Measurements from ENCODE around the gene HOTAIR. TPM values are rescaled to one million over a fixed set of nuclear protein-coding genes. Genes with fewer than 3 reads are reported as not detected.
A peak's percentile ranks its signal among the peaks of the same experiment; 100 is the strongest.

The HOTAIR gene
- total RNA-seq, 1 experiment from 2014 or later, result 7.9 TPM

GRCh38 chr12:53996240-53997203 lies 21.8 kb upstream of the HOTAIR start:
- Histone ChIP-seq H3K27me3 (ENCODE audit: insufficient read depth, low read depth) (no peaks in the 10 kb centered on the region), H3K27ac (peak overlapping the region; percentile 89), H3K79me2 (ENCODE audit: low read depth) (peaks cover 12% of the 10 kb centered on the region; the same call in 1 of the 2 replicates), H3K4me2 (peak overlapping the region; percentile 79), H3F3A (ENCODE audit: insufficient read depth, low read depth) (peaks cover 14% of the 10 kb centered on the region; the same call in 1 of the 2 replicates), H2AFZ (peak overlapping the region; percentile 98), H3K9me3 (ENCODE audit: insufficient read depth, low read depth) (no peaks in the 10 kb centered on the region), H4K20me1 (ENCODE audit: insufficient read depth) (no peaks in the 10 kb centered on the region), H3K9me2 (ENCODE audit: insufficient read depth) (no peaks in the 10 kb centered on the region), H3K36me3 (ENCODE audit: low read depth) (no peaks in the 10 kb centered on the region), H3K4me1 (replicated peaks; ENCODE audit: insufficient read depth) (peaks cover 19% of the 10 kb centered on the region; the same call in 1 of the 2 replicates), H3K4me3 (peak overlapping the region; percentile 86)
- TSS peak; percentile 82 for BruUV-seq (replicated peaks)
- POLR2A ChIA-PET (ENCODE audit: unreplicated experiment), result no interaction called here
- TF ChIP-seq CTCF (conservative IDR thresholded peaks at IDR 0.05) (no peak), EZH2 (IDR thresholded peaks at IDR 0.05; ENCODE audit: low read depth) (no peak)
- DNase-seq, result no peak
- CTCF ChIA-PET, result interaction anchor here (0.6 to 1.2 kb wide), 3 partner anchors 231 to 374 kb away, joined by 3 read pairs; no protein-coding TSS in a partner anchor
- intact Hi-C loops (cut with micrococcal nuclease; ENCODE audit: unreplicated experiment), result no loop called here

GRCh38 chr12:53995378-53996239 lies 20.9 kb upstream of the HOTAIR start:
- peak overlapping the region; percentile 86 for H3K4me3 ChIP-seq
- no peaks in the 10 kb centered on the region for H4K20me1 ChIP-seq (ENCODE audit: insufficient read depth)
- peak overlapping the region; percentile 98 for H2AFZ ChIP-seq
- ChIA-PET POLR2A (ENCODE audit: unreplicated experiment) (interaction anchor here (0.5 to 0.7 kb wide), 7 partner anchors 22 to 390 kb away, joined by 3 to 44 read pairs (median 6); partner anchors contain the start of gene SMUG1), CTCF (interaction anchor here (0.6 to 1.2 kb wide), 6 partner anchors 22 to 375 kb away, joined by 3 to 20 read pairs (median 4); no protein-coding TSS in a partner anchor)
- H3F3A ChIP-seq (ENCODE audit: insufficient read depth, low read depth), result peaks cover 14% of the 10 kb centered on the region; the same call in 1 of the 2 replicates
- TF ChIP-seq CTCF (conservative IDR thresholded peaks at IDR 0.05) (no peak), EZH2 (IDR thresholded peaks at IDR 0.05; ENCODE audit: low read depth) (no peak)
- peak overlapping the region; percentile 79 for H3K4me2 ChIP-seq
- no peaks in the 10 kb centered on the region for H3K36me3 ChIP-seq (ENCODE audit: low read depth)
- no peaks in the 10 kb centered on the region for H3K9me2 ChIP-seq (ENCODE audit: insufficient read depth)
- peaks cover 19% of the 10 kb centered on the region; the same call in 1 of the 2 replicates for H3K4me1 ChIP-seq (replicated peaks; ENCODE audit: insufficient read depth)
- no peaks in the 10 kb centered on the region for H3K9me3 ChIP-seq (ENCODE audit: insufficient read depth, low read depth)
- H3K27me3 ChIP-seq (ENCODE audit: insufficient read depth, low read depth), result no peaks in the 10 kb centered on the region
- H3K79me2 ChIP-seq (ENCODE audit: low read depth), result peaks cover 12% of the 10 kb centered on the region; the same call in 1 of the 2 replicates
- BruUV-seq (replicated peaks), result no TSS peak
- intact Hi-C loops (cut with micrococcal nuclease; ENCODE audit: unreplicated experiment), result no loop called here
- DNase-seq, result peak; percentile 91
- H3K27ac ChIP-seq, result peak overlapping the region; percentile 89

- H4K20me1 ChIP-seq (ENCODE audit: insufficient read depth), result no peaks in the 10 kb centered on the region
- peaks cover 19% of the 10 kb centered on the region; the same call in 1 of the 2 replicates for H3K4me1 ChIP-seq (replicated peaks; ENCODE audit: insufficient read depth)
- DNase-seq, result no peak
- no peaks in the 10 kb centered on the region for H3K9me3 ChIP-seq (ENCODE audit: insufficient read depth, low read depth)
- H3K36me3 ChIP-seq (ENCODE audit: low read depth), result no peaks in the 10 kb centered on the region
- peak overlapping the region; percentile 86 for H3K4me3 ChIP-seq
- TF ChIP-seq CTCF (conservative IDR thresholded peaks at IDR 0.05) (no peak), EZH2 (IDR thresholded peaks at IDR 0.05; ENCODE audit: low read depth) (no peak)
- peaks cover 12% of the 10 kb centered on the region; the same call in 1 of the 2 replicates for H3K79me2 ChIP-seq (ENCODE audit: low read depth)
- peaks cover 14% of the 10 kb centered on the region; the same call in 1 of the 2 replicates for H3F3A ChIP-seq (ENCODE audit: insufficient read depth, low read depth)
- intact Hi-C loops (cut with micrococcal nuclease; ENCODE audit: unreplicated experiment), result no loop called here
- H3K4me2 ChIP-seq, result peak overlapping the region; percentile 79
- ChIA-PET CTCF (interaction anchor here (0.6 to 1.2 kb wide), 5 partner anchors 22 to 375 kb away, joined by 3 to 20 read pairs (median 4); no protein-coding TSS in a partner anchor), POLR2A (ENCODE audit: unreplicated experiment) (interaction anchor here (0.5 to 0.7 kb wide), 4 partner anchors 22 to 391 kb away, joined by 3 to 13 read pairs (median 4); partner anchors contain the start of gene SMUG1)
- TSS peak; percentile 96 for BruUV-seq (replicated peaks)
- H3K27me3 ChIP-seq (ENCODE audit: insufficient read depth, low read depth), result no peaks in the 10 kb centered on the region
- peak overlapping the region; percentile 98 for H2AFZ ChIP-seq
- H3K27ac ChIP-seq, result peak overlapping the region; percentile 89
- H3K9me2 ChIP-seq (ENCODE audit: insufficient read depth), result no peaks in the 10 kb centered on the region
Observed at GRCh38 chr12:53995002-53995377, 20.2 kb upstream of the HOTAIR start.

Data from PC-9 (cell line).